OCI-LY7 (cell line): ENCODE measurements around the gene RANBP6. TPM values are rescaled to one million over a fixed set of nuclear protein-coding genes. Genes with fewer than 3 reads are reported as not detected.

Experiments used
- BruUV-seq: library from RNA; stranded (reverse); fragments of 400-500 nt; replicated peaks from 2 replicates; lab custom pipeline; 2021; lab: Mats Ljungman, UMichigan
- CTCF ChIA-PET: fragments of 300-600 bp; sonication (Branson Sonifier 250); formaldehyde crosslinking; loops from one replicate; lab custom pipeline; 2022; ENCODE audit warnings: antibody characterized with exemption; ENCODE audit not compliant: unreplicated experiment; lab: Charles Lee
- POLR2A ChIA-PET: fragments of 300-600 bp; sonication (Branson Sonifier 250); formaldehyde crosslinking; loops from one replicate; lab custom pipeline; 2022; ENCODE audit warnings: antibody characterized with exemption; lab: Charles Lee
- DNase-seq: peaks from one replicate; pipeline ENCODE4 v3.0.0-alpha.2; 2015; ENCODE audit warnings: low spot score
- H2AFZ ChIP-seq: fragments of 200-600 bp; sonication (generic), shearing (Covaris generic); 2 replicates; pipeline ENCODE4 v1.6.1; 2014; ENCODE audit warnings: mild to moderate bottlenecking, antibody characterized with exemption, low read length, moderate library complexity
- H3K27ac ChIP-seq: fragments of 200-600 bp; sonication (generic); 2 replicates; pipeline ENCODE4 v1.5.1; 2014; ENCODE audit warnings: mixed run types, low read depth, mild to moderate bottlenecking, moderate library complexity, low read length, inconsistent platforms; ENCODE audit not compliant: poor library complexity, severe bottlenecking
- H3K36me3 ChIP-seq: fragments of 200-600 bp; sonication (generic); 2 replicates; pipeline ENCODE4 v1.6.1; 2014; ENCODE audit warnings: mild to moderate bottlenecking, antibody characterized with exemption, low read length, moderate library complexity, mixed read lengths; ENCODE audit not compliant: insufficient read depth
- H3K4me1 ChIP-seq: fragments of 200-600 bp; sonication (generic); 2 replicates; pipeline ENCODE4 v1.5.1; 2014; ENCODE audit warnings: mild to moderate bottlenecking, low read length; ENCODE audit not compliant: insufficient read depth, poor library complexity, severe bottlenecking
- H3K4me2 ChIP-seq: fragments of 200-600 bp; sonication (generic); 2 replicates; pipeline ENCODE4 v1.6.1; 2014; ENCODE audit warnings: mild to moderate bottlenecking, low read length
- H3K4me3 ChIP-seq: fragments of 200-600 bp; sonication (generic); 2 replicates; pipeline ENCODE4 v1.5.1; 2014; ENCODE audit warnings: mild to moderate bottlenecking, low read depth, low read length; ENCODE audit not compliant: poor library complexity, severe bottlenecking
- H3K79me2 ChIP-seq: fragments of 200-600 bp; sonication (generic); 2 replicates; pipeline ENCODE4 v1.6.1; 2016; ENCODE audit warnings: low read depth, mild to moderate bottlenecking, low read length, moderate library complexity, mixed read lengths; ENCODE audit not compliant: insufficient read depth
- H3K9me2 ChIP-seq: fragments of 200-600 bp; sonication (generic); 2 replicates; pipeline ENCODE4 v1.6.1; 2016; ENCODE audit warnings: mild to moderate bottlenecking, low read length, mixed read lengths; ENCODE audit not compliant: insufficient read depth
- H3K9me3 ChIP-seq: fragments of 200-600 bp; sonication (generic); 2 replicates; pipeline ENCODE4 v1.6.1; 2014; ENCODE audit warnings: mild to moderate bottlenecking, mixed run types, low read length, mixed read lengths
- H4K20me1 ChIP-seq: fragments of 200-600 bp; sonication (generic); 2 replicates; pipeline ENCODE4 v1.6.1; 2014; ENCODE audit warnings: mild to moderate bottlenecking, antibody characterized with exemption, low read length, moderate library complexity, mixed read lengths; ENCODE audit not compliant: insufficient read depth
- CTCF ChIP-seq: fragments of 200-600 bp; sonication (generic); conservative IDR thresholded peaks from 2 replicates; pipeline ENCODE4 v1.5.1; 2014; ENCODE audit warnings: mild to moderate bottlenecking, antibody characterized with exemption, low read length, moderate library complexity, mixed read lengths
- EZH2phosphoT487 ChIP-seq: fragments of 200-600 bp; sonication (generic); IDR thresholded peaks from 2 replicates; pipeline ENCODE4 v1.6.1; 2018; ENCODE audit warnings: low read depth, borderline replicate concordance, mild to moderate bottlenecking, mixed run types, antibody characterized with exemption, low read length, moderate library complexity, mixed read lengths
- intact Hi-C: fragments of 100-400 bp; cut with micrococcal nuclease; formaldehyde crosslinking; loops from one replicate; pipeline ENCODE4 v1.10.0; 2022; ENCODE audit not compliant: unreplicated experiment
- total RNA-seq, 2 experiments: library from RNA; depleted of rRNA in 1 of 2; stranded (reverse); fragments of >200 nt in 1 of 2; shearing (Covaris generic) in 1 of 2; gene quantifications; 2 replicates each; pipeline ENCODE4 v1.2.3, GENCODE V29; 2014 to 2022

Gene RANBP6
- total RNA-seq, 2 experiments from 2014 or later: 24.1 to 28.4 TPM

GRCh38 chr9:5978523-5978922 lies 36.9 kb downstream of the RANBP6 start:
- Histone ChIP-seq H3K36me3 (peaks cover 32% of the 10 kb centered on the region), H3K79me2 (no peaks in the 10 kb centered on the region), H3K4me3 (no peak overlapping the region), H2AFZ (no peak overlapping the region), H3K4me2 (no peak overlapping the region), H4K20me1 (no peaks in the 10 kb centered on the region), H3K9me3 (peaks cover 10% of the 10 kb centered on the region; the same call in 1 of the 2 replicates), H3K4me1 (no peaks in the 10 kb centered on the region), H3K27ac (no peak overlapping the region), H3K9me2 (no peaks in the 10 kb centered on the region)
- TF ChIP-seq EZH2phosphoT487: no peak
- no peak for TF ChIP-seq CTCF
- BruUV-seq: no TSS peak
- intact Hi-C loops: no loop called here
- ChIA-PET POLR2A (interaction anchor here (0.6 to 1.2 kb wide), 4 partner anchors 11 to 508 kb away, joined by 3 to 4 read pairs (median 4); no protein-coding TSS in a partner anchor), CTCF (no interaction called here)
- DNase-seq: no peak

DNA sequence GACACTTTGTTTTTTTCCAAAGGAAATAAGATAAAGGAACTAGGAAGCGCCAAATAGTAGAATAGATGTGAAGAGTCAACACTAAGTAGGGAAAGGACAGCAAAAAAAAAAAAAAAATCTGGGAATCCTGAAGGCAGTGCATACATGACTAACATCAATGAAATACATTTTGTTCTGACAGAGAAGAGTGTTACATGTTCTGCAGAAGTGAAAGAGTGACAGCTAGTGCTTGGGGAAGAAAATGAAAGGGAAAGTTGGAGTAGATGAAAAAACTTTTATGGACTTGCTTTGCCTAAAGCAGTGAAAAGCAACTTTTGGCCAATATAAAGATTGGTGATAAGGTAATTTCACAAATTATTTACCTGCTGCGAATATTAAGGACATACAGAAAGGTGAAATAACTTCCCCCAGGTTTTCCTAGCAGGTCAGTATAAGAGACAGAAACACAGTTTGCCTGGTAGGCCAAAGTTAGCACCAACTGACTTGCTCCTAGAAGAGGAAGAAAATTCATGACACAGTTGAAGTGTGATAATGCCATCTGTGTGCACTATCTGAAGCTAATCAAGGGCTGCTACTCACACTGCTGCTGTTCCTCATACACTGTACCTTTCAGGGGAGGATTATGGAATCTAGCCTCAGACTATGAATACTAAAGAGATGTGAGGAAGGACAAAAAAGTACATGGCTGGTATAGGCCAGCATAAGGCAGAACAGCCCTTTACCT lies 38.6 kb downstream of the RANBP6 start:
- POLR2A ChIA-PET: interaction anchor here (0.7 to 0.9 kb wide), 2 partner anchors 15 to 864 kb away, joined by 3 read pairs; no protein-coding TSS in a partner anchor

More for the DNA sequence above, 38.6 kb downstream of the RANBP6 start:
- Histone ChIP-seq H3K4me1 (no peaks in the 10 kb centered on the region), H3K9me3 (peaks cover 10% of the 10 kb centered on the region; the same call in 1 of the 2 replicates), H3K9me2 (no peaks in the 10 kb centered on the region), H3K27ac (no peak overlapping the region), H3K4me3 (no peak overlapping the region), H3K79me2 (no peaks in the 10 kb centered on the region), H4K20me1 (no peaks in the 10 kb centered on the region), H3K36me3 (peaks cover 38% of the 10 kb centered on the region), H2AFZ (no peak overlapping the region), H3K4me2 (no peak overlapping the region)
- TF ChIP-seq CTCF: no peak
- no peak for TF ChIP-seq EZH2phosphoT487
- intact Hi-C loops: no loop called here
- BruUV-seq: no TSS peak
- DNase-seq: no peak
- CTCF ChIA-PET: no interaction called here
